Ishikawa (cell line): ENCODE data around the gene ALKBH3.

Experiments
- CEBPB ChIP-seq: IDR thresholded peaks from 2 replicates; pipeline ENCODE4 v1.6.1; 2012
- EGR1 ChIP-seq: IDR thresholded peaks from 2 replicates; pipeline ENCODE4 v1.6.1; 2012
- EP300 ChIP-seq: IDR thresholded peaks from 2 replicates; pipeline ENCODE4 v1.6.1; 2012; ENCODE audit warnings: borderline replicate concordance
- FOXM1 ChIP-seq: IDR thresholded peaks from 2 replicates; pipeline ENCODE4 v1.6.1; 2012; ENCODE audit warnings: low read depth, borderline replicate concordance
- NFIC ChIP-seq: IDR thresholded peaks from 2 replicates; pipeline ENCODE4 v1.6.1; 2012
- RAD21 ChIP-seq: IDR thresholded peaks from 2 replicates; pipeline ENCODE4 v1.6.1; 2012; ENCODE audit warnings: low read depth
- TAF1 ChIP-seq: IDR thresholded peaks from 2 replicates; pipeline ENCODE4 v1.6.1; 2012; ENCODE audit warnings: low read depth, mild to moderate bottlenecking
- TCF12 ChIP-seq: IDR thresholded peaks from 2 replicates; pipeline ENCODE4 v1.6.1; 2012; ENCODE audit warnings: low read depth
- TEAD4 ChIP-seq: IDR thresholded peaks from 2 replicates; pipeline ENCODE4 v1.6.1; 2012
- USF1 ChIP-seq: IDR thresholded peaks from 2 replicates; pipeline ENCODE4 v1.6.1; 2012
- YY1 ChIP-seq: IDR thresholded peaks from 2 replicates; pipeline ENCODE4 v1.6.1; 2012; ENCODE audit warnings: low read depth
- ZBTB7A ChIP-seq: IDR thresholded peaks from 2 replicates; pipeline ENCODE4 v1.6.1; 2012; ENCODE audit warnings: low read depth
- TF ChIP-seq, protein P1 (sequence below): IDR thresholded peaks from 2 replicates; pipeline ENCODE4 v1.6.1; 2012
- TF ChIP-seq, protein P2 (sequence below): IDR thresholded peaks from 2 replicates; pipeline ENCODE4 v1.6.1; 2012; ENCODE audit warnings: low read depth, mild to moderate bottlenecking

DNA sequence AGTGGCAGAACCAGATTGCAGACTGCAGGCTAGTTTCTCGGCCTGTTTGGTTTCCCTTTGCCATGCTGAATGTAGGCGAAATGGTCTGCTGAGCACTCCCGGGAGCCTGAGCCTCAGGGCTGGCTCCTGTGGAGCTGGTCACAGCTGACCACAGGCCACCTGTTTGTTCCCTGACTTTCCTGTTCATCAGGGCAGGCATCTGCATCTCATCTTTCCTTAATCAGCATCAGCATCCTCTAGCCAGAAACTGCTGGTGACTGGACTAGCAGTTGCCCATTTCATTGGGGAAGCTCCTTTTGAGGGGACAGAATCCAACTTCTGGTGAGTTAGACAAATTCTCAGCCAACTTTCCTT, 41.6 kb downstream of the ALKBH3 start:
- TF ChIP-seq RAD21 (no peak), TCF12 (peak; percentile 43; the same call in 1 of the 2 replicates), NFIC (no peak), TAF1 (no peak), TEAD4 (no peak), EP300 (no peak), YY1 (no peak), FOXM1 (no peak), EGR1 (no peak), ZBTB7A (no peak), CEBPB (no peak), USF1 (no peak)
- TF ChIP-seq, protein P1, sequence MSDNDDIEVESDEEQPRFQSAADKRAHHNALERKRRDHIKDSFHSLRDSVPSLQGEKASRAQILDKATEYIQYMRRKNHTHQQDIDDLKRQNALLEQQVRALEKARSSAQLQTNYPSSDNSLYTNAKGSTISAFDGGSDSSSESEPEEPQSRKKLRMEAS = no peak
- TF ChIP-seq, protein P2, sequence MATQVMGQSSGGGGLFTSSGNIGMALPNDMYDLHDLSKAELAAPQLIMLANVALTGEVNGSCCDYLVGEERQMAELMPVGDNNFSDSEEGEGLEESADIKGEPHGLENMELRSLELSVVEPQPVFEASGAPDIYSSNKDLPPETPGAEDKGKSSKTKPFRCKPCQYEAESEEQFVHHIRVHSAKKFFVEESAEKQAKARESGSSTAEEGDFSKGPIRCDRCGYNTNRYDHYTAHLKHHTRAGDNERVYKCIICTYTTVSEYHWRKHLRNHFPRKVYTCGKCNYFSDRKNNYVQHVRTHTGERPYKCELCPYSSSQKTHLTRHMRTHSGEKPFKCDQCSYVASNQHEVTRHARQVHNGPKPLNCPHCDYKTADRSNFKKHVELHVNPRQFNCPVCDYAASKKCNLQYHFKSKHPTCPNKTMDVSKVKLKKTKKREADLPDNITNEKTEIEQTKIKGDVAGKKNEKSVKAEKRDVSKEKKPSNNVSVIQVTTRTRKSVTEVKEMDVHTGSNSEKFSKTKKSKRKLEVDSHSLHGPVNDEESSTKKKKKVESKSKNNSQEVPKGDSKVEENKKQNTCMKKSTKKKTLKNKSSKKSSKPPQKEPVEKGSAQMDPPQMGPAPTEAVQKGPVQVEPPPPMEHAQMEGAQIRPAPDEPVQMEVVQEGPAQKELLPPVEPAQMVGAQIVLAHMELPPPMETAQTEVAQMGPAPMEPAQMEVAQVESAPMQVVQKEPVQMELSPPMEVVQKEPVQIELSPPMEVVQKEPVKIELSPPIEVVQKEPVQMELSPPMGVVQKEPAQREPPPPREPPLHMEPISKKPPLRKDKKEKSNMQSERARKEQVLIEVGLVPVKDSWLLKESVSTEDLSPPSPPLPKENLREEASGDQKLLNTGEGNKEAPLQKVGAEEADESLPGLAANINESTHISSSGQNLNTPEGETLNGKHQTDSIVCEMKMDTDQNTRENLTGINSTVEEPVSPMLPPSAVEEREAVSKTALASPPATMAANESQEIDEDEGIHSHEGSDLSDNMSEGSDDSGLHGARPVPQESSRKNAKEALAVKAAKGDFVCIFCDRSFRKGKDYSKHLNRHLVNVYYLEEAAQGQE = no peak
